Fibroblast of peridontal ligament (primary cell): ENCODE measurements around the gene OAF.
"Not testable (repeated sequence)": the region's sequence is repeated elsewhere in the genome, so short reads cannot be mapped to it uniquely, and the experiment has no call there.

Experiments
- DNase-seq: peaks from one replicate; pipeline ENCODE4 v3.0.0-alpha.2; 2010; ENCODE audit errors: extremely low read depth

OAF gene

DNA sequence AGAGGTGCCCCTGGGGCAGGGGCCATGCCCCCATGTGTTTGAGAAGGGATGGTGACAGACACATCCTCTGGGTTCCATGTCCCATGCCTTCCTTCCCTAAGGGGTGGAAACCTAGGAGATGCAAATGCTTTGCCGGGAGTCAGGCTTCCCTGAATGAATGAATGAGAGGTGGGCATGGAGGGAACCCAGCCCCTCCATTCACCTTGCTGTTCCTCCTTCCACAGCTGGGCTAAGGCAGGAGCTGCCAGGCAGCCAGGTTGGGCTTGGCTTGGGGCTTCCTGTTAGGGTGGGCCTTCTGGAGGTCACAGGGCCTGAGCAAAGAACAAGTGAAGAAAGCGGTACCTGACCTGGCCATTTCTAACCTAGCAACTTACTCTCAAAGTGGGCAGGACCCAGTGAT, 30.0 kb downstream of the OAF start:
- DNase-seq, result no peak

DNA sequence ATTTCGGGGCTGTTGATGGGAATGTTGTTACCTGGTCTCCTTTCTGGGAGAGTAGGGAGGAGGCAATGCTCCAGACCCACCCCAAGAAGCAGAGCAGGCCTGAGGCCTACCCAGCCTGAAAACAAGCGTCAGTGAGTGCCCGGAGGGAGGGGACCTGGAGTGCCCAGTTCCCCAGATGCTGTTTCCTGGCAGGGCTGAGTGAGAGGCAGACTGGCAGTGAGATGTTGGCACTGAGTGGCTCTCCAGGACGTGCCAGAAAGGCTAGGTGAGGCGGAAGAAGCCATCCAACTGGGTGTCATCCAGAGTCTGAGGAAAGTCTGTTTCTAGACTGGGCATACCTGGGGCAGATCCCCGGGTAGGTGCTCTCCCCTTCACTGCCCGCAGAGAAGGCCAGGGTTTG, 30.4 kb downstream of the OAF start:
- no peak for DNase-seq

DNA sequence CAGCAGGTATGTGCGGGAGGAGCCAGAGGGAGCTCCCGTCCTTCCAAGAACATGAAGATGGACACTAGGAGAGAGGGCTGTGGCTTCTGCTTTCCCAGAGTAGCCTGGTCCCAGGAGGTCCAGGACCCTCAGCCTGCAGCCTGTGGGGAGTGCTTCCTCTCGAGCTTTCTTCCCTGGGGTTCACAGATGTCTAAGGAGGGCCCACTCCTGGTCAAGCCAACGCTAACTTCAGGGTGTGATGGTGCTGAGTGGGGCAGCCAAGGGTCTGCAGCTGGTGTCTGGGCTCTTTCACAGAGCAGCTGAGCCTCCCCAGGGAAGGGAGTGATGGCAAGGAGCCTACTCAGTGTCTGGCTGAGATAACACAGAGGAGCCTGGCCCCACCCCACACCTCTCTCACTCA, 32.4 kb downstream of the OAF start:
- no peak for DNase-seq

DNA sequence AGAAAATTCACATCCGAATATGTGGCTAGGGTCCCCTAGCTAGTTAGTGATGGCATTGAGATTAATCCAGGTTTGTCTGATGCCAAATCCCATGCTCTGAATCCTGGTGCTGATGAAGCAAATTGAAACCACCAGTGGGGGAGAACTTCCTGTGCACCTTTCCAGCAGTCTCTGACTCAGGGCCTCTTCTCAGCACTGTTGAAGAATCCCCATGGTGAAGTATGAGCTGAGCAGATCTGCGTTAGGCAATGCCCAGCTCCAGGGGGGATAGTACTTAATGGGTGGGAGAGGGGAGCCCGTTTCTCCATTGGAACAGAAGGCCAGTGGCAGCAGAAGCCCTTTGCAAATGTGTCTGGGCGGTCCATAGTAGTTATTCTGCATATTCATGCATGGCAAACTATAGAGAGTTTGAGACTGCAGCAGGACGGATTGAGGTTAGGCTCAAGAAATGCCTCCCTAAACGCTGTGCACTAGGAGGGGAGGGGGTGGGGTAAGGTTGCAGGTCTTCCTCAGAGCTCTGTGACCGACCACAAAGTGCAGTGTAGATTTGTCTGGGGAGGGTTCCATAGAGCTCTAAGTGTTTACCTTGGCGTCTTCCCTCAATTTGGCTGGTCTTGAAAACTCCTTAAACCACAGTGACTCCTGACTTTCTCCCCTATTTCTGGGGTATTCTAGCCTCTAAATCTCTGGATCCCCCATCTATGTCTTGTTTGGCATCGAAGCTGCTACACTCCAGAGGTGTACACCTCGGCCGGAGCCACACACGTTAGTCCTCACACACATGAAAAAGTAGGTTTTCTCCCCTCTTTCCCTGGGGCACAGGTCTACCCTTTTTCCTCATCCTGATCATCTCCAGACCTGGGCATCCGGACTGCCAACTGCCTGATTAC, 33.9 kb downstream of the OAF start:
- no peak for DNase-seq

DNA sequence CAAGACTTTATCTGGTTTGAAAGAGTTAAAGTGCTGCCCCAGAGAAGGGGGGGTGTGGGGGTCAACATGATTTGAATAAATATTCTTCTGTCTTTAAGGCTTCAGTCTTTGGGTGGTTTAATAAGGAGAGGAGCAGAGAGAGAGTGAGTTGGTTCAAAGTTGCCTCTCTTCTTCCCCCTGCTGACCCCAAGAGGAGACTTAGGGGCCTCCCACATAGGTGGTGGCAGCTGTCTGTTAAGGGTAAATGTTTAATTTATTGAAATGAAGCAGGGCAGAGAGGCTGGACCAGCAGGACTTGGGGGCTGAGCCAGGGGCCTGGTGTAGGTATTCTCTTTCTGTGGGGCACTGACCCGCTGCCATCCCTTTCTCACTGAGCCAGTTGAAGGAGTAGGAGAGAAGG, 34.6 kb downstream of the OAF start:
- DNase-seq, result no peak

DNA sequence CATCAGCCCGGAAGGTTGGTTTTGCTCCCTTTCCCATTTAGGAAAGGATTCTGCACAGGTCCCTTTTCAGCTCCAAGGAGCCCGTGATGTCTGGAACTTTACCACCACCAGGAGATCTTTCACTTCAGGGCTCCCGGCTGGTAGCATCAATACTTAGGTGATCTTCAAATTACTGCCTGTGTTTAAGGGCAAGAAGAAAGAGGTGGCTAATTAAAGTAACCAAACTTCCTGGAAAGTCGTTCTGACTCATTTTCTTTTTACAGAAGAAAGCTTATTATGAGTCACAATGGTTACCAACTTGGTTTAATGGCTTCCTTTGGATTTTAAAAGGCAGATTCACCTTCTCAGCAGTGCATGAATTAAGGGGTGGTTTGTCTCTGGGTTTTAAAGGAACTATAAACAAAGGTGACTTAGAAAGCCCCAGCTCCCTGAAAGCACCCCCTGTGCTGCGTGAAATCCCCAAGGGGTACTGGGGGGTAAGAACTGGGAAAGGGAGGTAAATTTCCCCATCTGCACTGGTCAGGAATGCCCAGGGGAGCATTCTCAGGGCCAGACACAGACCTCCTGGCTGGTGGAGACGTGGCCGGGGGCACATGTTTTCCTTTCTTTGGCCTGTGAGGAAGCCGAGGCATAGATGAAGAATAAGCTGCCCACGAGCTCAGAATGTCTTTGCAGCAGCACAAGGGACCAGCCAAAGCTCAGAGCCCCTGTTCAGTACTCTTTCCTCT, 37.9 kb downstream of the OAF start:
- peak; percentile 42 for DNase-seq

DNA sequence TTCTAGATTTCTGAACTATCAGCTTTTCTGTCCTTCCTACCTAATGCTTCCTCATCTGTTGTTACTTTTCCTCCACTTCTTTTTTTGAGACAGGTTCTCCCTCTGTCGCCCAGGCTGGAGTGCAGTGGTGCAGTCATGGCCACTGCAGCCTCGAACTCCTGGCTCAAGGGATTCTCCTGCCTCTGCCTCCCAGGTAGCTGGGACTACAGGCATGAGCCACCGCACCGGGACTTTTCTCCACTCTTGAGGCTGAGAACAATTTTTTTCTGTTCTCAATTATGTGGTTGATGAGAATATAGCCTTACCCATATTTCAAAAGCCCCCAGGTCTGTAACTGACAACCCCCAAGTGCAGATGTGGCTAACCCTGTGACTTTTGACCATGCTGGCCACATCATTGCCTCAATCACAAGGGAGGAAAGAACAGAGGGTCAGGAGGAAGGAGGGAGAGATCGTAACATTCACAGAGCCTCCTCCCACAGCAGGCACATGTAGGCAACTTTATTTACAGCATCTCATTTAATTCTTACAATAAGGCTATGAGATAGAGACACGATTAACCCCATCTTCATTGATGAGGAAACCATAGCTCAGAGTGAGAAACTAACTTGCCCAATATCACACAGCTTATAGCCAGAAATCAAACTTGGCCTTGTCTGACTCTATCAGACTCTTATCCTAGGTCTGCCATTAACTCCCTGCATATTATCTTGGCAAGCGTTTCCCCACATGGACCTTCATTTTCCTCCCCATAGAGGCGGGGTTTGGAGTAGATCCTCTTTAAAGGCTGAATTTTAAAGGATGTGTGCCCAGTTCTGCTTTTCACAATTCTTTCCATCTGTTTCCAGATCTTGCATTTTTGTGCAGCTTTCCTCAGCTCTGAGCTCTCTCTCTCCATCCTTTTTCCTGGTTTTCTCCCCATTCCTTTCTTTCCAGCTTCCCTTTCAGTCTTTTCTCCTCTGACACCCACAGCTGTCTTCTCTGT, 38.7 kb downstream of the OAF start:
- peak; percentile 5 for DNase-seq

DNA sequence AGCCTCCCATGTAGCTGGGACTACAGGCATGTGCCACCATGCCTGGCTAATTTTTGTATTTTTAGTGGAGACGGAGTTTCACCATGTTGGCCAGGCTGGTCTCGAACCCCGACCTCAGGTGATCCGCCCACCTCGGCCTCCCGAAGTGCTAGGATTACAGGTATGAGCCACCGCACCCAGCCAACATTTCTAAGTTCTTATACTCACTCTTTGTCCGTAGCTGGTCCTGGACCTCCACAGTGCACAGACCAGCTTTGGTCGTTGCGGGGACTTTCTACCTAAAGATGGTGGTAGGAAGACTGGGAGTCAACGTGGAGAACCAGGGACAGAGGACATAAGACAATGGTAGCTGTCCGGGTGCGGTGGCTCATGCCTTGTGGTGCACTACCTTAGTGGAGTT, 42.5 kb downstream of the OAF start:
- DNase-seq, result not testable (repeated sequence)

DNA sequence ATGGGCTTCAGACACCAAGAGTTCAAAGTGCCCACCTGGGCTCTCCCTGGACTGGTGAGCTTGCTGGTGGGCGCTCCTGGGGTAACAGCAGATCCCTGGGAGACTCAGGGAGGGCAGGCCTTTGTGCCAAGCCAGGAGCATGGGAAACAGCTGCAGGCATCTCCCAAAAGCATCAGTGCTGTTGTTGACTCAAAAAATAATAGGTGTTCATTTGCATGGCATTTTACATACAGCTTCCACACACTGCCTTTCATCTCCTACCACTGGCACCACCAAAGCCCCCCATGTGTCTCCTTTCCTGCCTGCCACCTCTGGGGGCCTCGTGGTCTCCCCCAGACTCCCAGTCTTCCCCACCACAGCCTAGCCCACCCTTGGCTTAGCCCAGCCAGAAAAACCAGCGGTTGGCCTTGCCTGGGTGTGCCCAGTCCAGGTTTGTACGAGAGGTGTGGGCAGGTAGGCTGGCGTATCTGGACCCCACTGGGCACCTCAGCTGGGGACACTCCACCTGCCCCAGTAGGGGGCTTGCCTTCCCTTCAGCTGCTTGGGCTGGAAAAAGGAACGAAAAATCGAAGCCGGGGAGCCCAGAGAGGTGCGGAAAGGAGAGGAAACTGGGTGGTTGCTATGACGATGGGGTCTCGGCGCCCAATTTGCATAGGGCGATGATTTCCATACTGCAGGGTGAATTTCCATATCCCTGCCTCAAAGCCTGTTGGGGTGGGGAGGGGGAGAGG, 44.1 kb downstream of the OAF start:
- no peak for DNase-seq

DNA sequence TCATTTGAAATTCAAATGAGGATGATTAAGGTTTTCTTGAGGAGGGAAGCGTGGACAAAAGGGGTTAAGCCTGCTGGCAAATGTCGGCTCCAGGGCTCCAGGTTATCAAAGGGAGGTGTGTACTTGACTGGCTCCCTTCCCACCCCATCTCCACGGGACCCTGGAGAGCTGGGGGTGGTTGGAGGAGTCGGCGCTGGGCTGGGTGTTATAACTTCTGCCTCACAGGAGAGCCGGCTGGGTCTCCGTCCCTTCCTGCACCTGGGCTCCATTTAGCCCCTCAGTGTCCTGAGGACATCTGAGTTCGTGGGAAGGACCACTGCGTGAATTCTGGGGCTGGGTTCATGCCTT, 44.7 kb downstream of the OAF start:
- DNase-seq, result no peak

DNA sequence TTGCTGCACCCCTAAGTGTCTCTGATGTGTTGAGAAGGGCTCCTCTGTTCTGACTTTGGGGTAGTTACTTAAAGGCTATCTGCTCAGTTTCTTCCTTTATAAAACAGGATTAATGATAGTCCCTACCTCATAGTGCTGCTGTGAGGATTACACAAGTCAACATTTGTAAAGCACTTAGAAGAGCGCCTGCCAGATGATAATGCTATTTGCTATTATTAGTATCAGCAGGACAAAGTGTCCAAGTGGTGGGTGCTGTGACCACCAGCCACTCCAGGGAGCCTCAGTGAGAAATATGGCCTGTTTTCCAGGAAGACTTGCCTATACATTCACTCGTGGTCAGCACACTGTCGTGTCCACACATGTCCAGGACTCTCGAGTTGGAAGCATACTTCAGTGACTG, 45.3 kb downstream of the OAF start:
- DNase-seq, result no peak

DNA sequence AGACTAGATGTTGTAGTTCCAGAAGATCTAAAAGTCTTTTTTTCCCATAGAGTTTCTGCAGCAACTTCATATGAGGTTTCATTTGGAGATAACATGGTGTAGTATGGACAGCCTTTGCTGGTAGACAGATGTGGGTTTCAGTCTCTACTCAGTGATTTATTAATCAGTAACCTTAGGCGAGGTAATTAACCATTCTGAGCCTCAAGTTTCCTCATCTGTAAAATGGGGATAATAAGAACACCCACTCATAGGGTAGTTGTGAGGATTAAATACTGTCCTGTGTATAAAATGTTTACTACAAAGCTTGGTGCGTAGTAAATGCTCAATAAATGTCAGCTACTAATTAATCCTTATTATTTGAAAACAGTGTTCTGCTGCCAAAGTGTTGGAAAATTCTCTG, 45.9 kb downstream of the OAF start:
- DNase-seq, result no peak

DNA sequence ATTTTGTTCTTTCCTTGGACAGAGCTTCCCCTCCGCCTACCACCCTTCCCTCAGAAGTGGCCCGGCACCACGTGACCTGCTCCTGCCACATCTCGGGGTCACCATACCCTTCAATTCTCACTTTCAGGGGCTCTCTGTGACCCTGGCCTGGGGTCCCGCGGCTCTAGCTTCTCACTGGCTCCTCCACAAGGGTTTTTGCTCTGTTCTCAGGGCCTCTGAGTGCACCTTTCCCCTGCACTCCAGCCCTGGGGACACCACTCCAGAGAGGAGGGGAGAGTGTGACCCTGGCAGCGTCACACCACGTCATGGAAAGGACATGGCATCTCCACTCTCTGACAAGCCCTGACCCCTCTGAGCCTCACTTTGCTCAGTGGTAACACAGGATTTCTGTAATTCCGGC, 46.5 kb downstream of the OAF start:
- no peak for DNase-seq

DNA sequence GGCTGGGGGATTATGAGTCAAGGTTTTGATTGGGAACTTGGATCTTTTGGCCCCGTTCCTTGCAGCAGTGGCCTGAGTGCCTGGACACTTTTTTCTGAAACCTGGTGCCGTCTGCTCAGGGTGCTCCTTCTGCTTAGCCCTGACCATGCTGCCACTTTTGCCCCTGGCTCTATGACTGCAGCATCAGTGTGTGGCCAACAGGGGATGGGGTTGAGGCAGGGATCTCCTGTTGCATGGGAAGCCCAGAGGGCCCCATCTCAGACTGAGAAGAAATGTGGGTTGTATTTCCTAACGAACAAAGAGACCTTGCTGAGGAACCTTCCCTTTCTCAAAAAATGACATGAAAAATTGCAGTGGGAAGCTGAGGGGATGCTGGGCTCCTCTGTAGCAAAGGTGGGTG, 47.8 kb downstream of the OAF start:
- no peak for DNase-seq

DNA sequence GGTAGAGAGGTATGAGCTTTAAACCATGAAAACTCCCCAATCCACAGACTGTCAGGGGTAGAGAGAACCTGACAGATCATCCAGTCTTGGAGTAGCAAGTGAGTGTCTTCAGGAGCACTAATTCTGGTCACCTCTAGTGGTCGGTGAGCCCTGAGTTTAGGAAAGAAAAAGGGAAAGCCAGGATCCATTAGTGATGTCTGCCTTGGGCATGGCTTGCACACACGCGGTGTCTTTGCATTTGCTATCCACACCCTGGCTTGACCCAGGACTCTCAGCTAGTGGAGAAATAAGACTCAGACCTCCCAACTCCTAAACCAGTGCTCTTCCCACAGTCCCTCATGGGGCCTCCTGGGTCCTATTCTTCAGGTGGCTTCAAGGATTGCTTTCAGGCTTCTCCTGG, 48.4 kb downstream of the OAF start:
- no peak for DNase-seq

DNA sequence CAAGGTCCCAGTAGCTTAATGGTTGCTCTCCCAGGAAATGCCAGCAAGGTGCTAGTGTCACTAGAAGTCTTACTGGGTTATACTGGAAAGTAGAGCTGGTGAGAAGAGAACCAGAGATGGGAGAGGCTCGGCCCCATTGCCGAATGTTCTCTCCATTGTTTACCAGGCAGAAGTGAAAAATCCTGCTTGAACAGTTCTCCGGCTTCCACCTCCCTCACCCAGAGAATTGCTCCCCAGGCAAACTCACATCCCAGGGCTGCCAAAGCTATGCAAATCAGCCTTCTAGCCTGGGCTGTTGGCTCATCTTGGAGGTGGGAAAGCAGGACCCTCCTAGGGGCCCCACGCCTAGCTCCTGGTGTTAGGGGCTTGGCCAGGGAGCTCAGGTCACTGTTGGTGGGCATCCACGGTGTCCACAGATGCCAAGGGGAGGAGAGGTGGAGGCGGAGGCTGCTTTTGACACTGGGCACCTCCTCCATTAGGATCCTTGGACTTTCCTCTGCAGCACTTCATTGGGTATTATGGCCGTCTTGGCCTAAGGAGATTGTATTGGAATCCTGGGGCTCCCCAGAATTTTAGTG, 49.2 kb downstream of the OAF start:
- DNase-seq, result no peak

DNA sequence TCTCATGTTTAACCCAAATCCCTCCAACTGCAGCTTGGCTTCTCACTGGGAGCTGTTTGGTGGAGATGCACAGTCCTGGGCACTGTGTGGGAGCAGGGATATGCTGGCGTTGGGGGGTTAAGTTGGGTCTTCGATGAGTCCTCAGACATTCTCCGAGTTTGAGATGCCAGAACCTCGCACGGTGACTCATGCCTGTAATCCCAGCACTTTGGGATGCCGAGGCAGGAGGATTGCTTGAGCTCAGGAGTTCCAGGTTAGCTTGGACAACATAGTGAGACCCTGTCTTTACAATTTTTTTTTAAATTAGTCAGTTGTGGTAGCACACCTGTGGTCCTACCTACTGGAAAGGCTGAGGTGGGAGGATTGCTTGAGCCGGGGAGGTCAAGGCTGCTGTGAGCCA, 49.8 kb downstream of the OAF start:
- no peak for DNase-seq

DNA sequence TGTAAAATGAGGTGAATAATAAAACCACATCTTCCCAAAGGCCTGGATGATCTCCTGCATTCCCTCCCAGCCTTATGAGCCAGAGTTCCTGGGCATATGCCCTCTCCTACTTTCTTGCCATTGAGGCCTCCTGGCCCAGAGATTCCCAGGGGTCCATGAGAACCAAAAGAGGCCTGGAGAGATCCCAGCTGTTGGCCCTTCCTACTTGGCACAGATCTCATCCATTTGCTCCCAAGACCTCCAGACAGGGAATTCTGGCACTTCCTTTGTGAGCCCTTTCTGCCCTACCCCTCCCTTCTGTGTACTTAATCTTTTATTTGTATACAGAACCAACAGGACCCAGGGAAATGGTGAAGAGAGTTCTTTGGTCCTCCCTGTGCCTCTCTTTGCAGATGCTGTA, 50.5 kb downstream of the OAF start:
- DNase-seq, result no peak

DNA sequence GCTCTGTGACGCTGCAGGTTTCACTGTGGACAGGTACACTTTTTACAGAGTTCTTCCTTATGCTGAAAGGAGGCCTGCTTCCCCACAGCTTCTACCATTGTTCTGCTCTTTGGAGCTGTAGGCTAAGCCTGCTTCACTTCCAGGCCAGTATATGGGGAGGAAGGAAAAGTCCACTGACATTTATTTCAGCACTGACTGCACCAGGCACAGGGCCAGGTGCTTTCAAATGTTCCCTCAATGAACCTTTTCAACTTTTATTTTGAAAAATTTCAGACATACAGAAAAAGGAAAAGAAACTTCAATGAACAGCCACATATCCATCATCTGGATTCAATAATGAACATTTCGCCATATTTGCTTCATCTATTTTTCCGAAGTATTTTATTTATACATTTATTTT, 51.1 kb downstream of the OAF start:
- DNase-seq, result no peak

DNA sequence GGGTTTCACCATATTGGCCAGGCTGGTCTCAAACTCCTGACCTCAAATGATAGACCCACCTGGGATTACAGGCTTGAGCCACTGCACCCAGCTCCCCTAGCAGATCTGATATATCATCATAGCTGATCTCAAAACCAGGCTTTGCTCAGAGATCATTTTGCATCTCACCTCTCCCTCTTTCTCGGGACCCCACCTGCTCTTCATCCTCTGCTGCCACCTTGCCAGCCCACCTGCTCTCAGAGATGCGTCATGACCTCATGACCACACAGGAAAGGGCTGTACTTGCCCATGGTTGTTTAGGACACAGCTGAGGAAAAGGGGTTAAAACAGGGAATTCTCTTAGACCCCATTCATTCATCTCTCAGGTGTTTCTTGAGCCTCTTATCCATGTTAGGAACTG, 56.5 kb downstream of the OAF start:
- DNase-seq, result no peak

DNA sequence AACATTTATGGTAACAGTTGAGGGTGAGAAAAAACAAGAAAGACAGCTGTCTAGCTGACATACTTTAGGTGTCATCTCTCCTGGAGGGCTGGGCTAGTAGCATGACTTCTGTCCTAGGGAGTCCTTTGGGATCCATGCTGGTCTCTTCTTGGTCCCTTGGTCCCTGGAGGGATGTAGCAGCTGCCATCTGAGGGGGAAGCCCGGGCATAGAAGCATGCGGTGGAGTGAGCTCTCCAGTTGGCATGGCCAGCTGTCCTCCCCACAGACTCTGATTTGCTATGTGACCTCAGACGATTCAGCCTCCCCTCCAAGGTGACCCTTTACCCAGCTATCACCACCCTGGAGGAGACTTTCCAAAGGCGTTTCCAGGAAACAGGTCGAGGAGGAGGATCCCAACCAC, 57.9 kb downstream of the OAF start:
- no peak for DNase-seq
